Fibroblast of lung (primary cell): Measurements from ENCODE around the gene ODF4.

Source experiments
- CTCF ChIP-seq, 2 donors: IDR thresholded peaks in 1 of 2; conservative IDR thresholded peaks in 1 of 2; 1 replicate in 1 of 2; 2 replicates in 1 of 2; pipeline ENCODE4 v1.5.1; 2011 to 2012; ENCODE audit warnings: low read length in 2 of 2, control low read depth in 1 of 2, inconsistent platforms in 1 of 2, low read depth in 1 of 2, mild to moderate bottlenecking in 1 of 2
- EZH2 ChIP-seq: IDR thresholded peaks from 2 replicates; pipeline ENCODE4 v1.5.1; 2012; ENCODE audit warnings: low read length, control low read depth, mild to moderate bottlenecking; ENCODE audit errors: missing control alignments

- TF ChIP-seq CTCF (conservative IDR thresholded peaks at IDR 0.05 in 1 of 2, IDR thresholded peaks at IDR 0.05 in 1 of 2; ENCODE audit: low read depth in 1 of 2, low read length in 2 of 2) (no peak), EZH2 (no peak)
These were observed 42.6 kb downstream of the ODF4 start for GRCh38 chr17:8382052-8382879.
